Femur (tissue), 1 donor: ENCODE measurements around the gene DEXI.
"Not testable (repeated sequence)": the region's sequence is repeated elsewhere in the genome, so short reads cannot be mapped to it uniquely, and the experiment has no call there.

Source experiments
- DNase-seq: peaks from one replicate; pipeline ENCODE4 v3.0.0-alpha.2; 2017

DEXI gene

DNA sequence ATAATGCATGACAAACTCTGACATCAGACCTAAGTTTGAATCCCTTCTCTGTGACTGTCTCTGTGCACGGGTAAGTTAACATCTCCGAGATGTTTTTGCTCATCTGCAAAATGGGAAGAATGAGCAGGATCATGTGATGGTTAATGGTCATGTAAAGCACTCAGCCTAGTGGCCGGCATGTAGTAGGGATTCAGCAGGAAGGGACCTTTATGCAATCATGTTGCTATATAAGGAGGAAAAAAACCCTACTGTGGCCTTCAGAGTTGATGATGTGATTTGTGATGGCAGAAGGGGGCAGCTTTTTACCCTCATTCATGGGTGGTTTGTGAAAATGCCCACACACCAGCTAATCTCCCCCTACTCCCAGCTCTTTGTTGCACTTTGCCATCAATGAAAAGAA, 26.2 kb upstream of the DEXI start:
- DNase-seq = no peak

DNA sequence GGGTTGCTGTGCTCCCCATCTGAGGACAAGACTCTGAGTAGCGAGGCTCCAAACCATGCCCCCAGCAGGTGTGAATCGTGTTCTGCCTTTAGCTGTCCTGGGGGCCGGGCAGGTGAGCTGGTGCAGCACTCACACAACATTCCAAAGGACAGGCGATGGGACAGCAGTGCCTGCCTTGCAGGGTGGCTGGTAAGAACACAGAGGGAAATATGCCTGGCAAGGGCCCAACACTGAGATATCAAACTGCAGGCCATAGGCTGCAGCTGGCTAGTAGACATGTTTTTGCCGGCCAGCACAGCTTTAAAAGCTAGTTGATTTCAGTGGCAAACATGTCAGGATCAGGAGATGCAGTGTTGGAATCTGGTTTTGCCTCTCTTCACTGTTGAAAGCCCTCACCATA, 25.7 kb upstream of the DEXI start:
- no peak for DNase-seq

DNA sequence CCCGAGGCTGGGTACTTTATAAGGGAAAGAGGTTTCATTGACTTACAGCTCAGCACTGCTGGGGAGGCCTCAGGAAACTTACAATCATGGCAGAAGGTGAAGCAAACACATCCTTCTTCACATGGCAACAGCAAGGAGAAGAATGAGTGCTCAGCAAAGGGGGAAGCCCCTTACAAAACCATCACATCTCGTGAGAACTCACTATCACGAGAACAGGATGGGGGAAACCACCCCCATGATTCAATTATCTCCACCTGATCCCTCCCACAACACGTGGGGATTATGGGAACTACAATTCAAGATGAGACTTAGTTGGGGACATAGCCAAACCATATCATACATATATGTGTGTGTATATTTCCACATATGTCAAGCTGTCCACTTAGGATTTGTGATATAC, 24.3 kb upstream of the DEXI start:
- DNase-seq = not testable (repeated sequence)

DNA sequence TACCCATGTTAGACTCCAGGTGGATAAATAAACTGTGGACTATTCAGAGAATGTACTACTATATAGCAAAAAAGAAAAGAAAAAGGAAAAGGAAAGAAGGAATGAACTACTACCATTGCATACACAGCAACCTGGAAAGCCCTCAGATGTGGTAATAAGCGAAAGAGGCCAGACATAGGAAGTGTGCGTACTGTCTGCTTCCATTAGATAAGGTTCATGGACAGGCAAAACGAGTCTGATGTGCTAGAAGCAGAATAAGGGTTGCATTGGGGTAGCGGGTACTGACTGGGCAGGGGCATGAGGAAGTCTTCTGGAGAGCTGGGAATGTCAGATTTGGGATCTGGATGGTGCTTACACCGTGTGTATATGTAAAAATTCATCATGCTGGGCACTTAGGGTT, 23.9 kb upstream of the DEXI start:
- DNase-seq = no peak

DNA sequence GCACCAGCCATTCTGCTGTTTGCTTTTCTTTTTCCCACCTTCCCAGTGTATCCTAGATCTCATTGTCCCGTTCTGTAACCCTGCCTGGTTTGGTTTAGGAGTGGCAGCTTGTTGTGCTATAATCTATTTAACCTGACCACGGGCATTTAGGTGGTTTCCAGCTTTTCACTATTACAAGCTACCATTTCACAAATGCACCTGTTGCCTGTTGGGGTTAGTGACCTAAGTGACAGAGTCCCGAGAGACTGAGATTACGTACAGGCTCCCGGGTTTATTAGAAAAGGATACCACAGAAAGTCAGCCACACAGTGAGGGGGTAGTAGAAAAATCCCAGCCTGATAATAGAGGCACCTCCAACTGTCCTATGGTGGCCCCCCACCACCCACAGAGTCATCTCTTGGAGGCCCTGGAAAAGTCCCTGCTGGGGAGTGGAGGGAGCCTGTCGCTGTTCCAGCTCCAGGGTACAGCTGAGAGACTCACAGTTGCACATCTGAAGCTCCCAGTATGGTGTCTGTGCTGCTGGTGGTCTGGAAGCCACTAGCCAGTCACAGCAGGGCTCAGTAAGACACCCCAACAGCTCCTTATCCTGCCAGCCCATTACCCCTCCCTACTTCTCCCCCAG, 23.3 kb upstream of the DEXI start:
- DNase-seq = no peak

DNA sequence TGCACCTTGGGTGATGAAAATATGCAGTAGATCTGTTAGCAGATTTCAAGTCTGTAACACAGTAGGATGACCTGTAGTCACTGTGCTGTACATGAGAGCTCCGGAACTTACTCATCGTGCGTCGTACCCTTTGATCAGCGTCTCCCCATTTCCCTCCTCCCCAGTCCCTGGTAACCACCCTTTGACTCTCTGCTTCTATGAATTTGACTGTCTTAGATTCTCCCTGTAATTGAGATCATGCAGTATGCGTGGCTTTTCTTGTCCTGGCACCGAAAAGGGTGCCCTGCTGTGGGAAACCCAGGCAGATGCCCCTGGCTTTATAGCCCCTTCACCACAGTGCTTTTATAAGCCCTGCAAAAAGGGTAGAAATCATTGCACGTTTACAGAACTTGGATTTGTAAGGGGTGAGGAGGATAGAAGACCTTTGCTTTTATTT, 22.6 kb upstream of the DEXI start:
- DNase-seq = no peak

DNA sequence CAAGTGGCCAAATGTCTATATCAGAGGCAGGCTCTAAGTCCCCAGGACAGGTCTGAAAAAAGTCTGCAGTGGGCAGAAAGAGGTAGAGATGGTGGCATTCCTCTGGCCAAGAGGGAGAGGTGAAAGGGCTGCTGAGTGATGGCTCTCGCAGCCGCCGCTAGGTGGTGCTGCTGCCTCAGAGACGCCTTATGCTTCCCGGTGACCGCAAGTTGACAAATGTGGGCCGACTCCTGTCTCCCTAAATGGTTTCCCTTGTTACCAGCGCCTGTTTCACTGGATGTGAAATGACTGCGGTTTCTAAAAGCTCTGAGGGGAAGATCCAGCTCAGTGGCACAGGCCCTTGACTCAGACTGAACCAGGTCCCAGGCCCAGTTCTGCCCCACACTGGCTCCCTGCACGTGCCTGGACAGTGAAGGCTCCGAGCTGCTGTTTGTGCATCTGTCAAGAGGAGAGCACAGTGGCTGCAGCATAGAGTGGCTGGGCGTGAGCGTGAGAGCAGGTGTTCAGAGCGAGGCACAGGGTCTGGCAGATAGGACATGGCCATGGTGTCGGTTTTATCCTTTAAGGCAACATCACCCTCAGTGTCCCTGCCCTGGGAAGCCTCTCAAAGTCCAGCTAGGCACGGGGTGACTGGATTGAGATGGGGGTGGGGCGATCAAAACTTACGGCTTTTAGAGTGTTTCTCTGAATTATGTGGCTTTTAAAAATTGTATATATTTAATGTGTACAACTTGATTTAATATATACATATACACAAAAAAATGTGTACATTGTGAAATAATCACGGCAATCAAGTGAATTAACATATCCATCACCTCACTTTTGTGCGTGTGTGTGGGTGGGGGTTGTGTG, 22.0 kb upstream of the DEXI start:
- DNase-seq = peak; percentile 90

DNA sequence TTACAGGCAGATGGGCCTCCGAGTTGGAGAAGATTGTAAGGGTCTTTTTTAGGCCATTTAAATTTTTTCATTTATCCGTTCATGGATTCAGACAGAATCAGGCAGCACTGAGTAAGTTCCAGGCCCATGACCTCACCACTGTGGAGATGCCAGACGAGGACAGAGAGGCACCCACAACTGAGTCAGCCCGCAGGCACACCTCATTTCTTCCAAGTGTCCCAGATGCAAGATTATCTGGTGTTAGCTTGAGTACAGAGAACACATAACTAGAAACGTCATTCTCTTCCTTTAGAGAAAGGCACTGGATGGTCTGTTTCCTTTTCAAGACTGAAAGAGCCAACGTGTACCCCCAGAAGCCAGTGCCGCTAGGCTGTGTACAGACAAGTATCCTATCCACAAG, 19.0 kb upstream of the DEXI start:
- DNase-seq = no peak

DNA sequence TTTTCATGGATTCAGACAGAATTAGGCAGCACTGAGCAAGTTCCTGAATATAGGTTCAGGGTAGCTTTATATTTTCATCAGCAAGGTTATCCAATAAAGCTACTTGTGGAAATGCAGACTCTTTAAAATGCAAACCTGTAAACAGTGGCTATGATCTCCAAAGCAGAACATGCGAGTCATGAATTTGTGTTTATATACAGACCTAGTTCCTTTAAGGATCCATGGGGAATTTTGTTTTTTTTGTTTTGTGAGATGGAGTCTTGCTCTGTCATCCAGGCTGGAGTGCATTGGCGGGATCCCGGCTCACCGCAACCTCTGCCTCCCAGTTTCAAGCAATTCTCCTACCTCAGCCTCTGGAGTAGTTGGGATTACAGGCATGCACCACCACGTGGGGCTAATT, 16.9 kb upstream of the DEXI start:
- no peak for DNase-seq

DNA sequence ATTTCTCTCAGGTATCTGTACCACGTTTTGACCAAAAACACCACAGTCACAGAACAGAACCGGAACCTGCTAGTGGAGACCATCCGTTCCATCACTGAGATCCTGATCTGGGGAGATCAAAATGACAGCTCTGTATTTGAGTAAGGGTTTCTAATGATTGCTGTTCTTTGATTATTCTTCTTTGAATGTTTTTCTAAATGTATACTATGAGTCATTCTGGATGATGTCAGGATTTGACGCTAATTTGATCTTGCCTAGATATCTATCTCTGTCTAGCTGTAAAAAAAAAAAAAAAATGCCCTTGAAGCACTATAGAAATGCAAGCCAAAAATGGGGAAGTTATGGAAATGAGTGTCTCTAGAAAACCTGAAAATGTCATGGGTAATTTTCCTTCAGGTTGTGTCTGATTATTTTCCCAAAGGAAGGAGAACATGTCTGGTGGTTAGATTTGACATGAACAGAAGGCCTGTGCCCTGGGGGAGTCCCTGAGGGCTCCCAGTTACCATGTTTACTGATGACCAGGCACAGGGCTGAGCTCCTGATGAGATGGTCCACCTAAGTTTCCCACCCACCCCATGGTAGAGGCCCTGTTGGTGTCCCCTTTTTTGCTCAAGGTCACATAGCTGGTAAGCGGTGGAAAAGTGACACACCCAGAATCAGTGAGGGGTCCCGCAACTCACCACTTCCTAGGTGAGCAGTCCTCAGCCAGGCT, 15.7 kb upstream of the DEXI start:
- no peak for DNase-seq

DNA sequence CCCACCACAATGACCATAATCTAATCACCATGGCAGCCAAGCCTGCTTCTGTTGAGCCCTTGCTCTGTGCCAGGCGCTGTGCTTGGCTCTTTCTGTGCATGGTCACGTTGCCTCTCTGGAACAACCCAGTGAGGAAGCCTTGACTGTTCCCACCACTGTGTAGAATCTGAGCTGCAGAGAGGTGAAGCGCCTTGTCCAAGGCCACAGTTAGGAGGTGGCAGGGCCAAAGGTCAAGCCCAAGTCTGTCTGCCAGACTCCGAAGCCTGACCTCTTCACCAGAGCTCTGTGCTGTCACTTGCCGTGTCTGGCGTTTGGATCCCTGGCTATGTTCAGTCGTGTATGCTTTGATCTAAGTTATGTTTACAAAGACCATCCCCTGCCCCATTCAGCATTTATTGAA, 12.6 kb upstream of the DEXI start:
- no peak for DNase-seq

DNA sequence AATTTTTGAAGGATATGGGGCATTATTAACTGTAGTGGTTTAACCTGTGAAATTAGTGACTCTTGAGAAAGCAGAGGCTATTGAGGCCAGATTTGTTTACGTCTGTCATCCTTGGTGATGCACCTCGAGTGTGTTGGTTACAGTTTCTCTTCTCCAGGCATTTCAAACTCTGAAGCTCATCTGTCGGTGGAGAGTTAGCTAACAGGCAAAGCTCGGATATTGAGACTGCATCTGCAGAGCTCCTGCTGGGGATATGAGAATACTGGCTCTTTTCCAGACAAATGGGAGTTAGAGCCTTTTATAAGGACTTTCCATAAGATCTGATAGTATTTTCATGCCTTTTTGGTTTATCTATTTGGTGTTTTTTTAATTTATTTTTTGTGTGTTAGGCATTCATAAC, 8.8 kb upstream of the DEXI start:
- no peak for DNase-seq

DNA sequence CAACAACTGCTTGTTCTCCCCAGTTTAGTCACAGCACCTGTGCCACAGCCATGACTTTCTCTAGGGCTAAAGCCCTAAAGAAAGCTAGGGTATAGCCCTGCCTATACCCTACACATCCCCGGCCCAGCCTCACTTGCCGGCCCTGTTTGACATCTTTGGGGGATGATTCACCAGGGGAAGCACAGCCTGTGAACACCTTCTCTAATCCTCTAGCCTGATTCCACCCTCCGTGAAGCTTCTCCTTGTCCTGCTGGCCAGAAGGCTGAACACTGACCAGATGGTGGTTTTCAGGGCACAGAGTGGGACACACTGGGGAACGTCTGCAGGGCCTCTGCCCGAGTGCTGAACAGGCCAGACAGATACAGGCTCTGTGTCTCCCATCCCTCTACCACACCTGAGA, 8.1 kb upstream of the DEXI start:
- no peak for DNase-seq

DNA sequence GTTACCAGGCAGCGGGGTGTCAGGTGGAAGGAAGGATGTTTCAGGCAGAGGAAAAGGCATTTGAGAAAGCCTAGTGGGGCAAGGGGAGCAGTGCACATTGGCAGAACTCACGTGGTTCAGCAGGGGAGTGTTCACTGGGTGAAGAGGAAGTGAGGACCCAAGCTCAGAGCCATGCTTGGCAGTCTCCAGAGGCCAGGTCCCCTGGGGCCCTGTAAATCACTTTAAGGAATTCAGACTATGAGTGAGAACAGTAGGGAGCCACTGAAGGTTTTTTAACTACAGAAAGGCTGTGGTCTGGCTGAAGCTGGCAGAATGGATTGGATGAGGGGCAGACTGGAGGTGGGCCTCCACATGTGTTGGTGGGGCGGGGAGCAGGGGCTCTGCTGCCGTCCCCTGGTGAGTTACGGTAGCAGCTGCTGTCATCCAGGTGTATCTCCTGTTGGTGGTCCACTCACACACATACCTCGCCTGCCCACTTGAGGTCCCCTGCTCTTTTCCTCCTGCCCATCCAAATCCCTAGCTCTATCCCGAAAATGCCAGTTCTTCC, 7.2 kb upstream of the DEXI start:
- peak; percentile 59 for DNase-seq

DNA sequence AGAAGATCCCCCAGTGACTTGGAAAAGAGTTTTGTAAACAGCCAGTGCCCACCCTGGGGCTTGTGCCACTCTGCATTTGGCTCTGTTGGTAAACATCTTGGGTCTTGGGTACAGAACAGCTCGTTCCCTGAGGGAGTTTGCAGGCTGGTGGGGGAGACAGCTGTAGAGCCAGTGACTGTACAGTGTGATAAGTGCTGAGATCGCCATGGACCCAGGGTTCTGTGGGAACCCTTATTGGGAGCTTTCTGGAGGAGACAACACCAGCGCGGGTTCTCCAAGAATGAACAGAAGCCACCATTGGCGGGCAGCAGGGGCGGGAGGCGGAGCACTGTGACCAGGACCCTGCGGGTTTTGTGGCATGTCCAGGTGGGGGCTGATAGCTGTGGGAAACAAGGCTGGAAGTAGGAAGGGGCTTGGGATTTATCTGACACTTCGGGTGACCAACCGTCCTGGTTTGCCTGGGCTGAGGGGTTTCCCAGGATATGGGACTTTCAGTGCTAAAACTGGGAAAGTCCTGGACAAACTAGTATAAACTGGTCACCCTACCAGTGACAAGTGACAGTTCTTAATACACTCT, 5.0 kb upstream of the DEXI start:
- DNase-seq = no peak

DNA sequence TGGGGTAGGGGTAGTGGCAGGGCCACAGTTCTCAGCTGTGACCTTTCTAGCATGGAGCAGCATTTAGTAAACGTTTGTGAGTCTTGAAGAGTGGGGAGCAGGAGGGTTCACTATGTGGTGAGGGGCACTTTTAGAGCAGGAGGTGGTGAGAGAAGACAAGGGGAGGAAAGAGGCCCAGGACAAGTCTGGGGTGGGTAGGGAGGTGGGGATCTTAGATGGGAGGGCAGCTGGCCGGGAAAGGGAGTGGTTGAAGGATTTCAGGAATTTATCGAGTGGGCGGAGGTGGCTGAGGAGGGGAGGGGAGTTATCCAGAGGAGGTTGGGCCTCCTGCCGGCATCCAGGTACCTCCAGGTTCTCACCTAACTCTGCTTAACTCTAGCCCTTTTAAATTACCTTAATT, 4.0 kb upstream of the DEXI start:
- no peak for DNase-seq

DNA sequence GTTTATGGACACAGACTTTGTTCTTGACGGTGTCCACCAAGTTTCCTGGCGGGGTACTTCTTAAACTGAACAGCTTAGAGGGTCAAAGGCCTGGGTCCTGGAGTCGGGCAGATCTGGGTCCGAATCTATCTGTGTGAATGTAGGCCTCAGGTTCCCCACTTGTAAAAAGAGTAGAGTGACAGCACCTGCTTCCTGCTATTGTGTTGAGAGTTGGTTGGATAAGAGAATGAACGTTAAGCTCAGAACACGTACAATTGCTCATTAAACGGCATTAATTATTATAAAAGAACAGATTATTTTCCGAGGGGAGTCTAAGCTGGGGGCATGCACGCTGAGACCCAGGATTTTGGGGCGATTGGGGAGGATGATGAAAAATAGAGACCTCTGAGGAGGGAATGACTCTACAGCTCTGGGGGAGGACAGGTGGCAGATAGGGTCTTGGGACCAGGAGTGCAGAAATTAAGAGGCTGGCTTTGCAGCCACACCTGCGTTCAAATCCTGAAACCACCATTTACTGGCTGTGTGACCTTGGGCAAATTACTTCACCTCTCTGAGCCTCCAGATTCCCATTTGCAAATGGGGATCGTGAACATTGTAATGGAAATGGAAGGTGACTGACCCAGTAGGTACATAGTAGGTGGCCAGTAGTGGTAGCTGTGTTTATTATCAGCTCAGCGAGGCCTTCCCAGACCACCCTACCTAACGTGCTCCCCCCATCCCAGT, 3.0 kb upstream of the DEXI start:
- no peak for DNase-seq

DNA sequence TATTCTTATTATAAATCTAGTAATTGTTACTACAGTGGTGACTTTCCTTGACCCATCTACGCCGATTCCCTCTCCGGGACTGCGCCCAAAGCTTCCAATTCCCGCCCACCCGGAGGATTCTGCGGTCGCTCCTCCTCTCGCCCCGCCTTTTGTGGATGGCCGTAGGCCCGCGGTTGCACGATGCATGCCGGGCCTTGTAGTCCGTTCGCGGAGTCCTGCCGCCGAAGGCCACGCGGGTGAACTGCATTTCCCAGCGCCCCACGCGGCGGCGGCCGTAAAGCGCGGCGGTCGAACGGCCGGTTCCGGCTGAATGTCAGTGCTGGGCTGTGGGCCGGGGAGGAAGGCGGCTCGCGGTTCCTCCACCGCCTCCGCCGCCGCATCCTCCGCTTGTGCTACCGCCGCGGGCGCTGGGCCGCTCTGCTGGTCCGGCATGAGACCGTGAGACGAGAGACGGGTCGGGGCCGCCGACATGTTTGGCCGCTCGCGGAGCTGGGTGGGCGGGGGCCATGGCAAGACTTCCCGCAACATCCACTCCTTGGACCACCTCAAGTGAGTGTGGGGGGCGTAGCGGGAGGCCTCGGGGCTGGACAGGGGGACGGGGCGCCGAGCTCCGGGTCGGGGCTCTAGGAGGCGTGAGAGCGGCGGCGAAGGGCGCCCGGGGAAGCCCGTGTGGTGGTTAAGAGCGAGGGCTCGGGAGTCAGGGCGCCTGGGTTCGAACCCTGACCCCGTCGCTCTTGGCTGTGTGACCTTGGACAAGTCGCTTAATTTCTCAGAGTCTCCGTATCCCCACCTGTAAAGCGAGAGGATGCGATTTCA, 2.2 kb upstream of the DEXI start, which contains the start of gene CLEC16A:
Gene CLEC16A (plus strand): TSS at position 316 of the 816 bp plus-strand sequence. CDS start 154 bp downstream, at position 470.
- DNase-seq = peak; percentile 98

DNA sequence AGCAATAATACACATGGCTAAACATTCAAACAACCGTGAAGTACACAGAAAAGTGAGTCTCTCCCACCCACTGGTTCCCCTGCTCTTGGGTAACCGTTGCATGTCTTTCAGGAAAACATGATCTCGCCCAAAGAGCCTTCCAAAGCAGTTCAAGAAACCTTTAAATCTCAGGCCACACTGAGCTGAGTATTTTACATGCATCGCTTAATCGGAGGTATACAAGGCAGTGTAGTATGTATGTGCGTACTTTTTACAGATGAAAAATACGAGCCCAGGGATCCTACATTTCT, 741 bp upstream of the DEXI start:
- DNase-seq = no peak

DNA sequence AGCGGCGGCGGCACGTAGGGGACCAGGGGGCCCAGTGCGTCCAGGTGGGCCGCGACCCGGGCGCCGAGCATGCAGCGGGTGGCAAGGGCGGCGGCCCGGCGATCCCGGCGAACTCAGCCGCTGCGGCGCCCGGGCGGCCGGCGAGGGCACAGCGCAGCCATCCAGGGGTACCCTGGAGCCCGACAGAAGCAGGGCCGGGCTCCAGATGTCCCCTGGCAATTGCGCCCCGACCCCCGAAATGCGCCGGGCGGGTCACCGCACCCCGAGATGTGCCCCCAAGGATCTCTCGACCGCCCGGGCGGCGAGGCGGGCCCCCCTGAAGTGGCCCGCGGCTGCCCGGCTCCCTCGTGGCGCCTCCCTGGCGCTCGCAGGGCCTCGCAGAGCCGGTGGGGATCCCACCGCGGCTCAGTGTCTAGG, 325 bp downstream of the DEXI start:
- not testable (repeated sequence) for DNase-seq

DNA sequence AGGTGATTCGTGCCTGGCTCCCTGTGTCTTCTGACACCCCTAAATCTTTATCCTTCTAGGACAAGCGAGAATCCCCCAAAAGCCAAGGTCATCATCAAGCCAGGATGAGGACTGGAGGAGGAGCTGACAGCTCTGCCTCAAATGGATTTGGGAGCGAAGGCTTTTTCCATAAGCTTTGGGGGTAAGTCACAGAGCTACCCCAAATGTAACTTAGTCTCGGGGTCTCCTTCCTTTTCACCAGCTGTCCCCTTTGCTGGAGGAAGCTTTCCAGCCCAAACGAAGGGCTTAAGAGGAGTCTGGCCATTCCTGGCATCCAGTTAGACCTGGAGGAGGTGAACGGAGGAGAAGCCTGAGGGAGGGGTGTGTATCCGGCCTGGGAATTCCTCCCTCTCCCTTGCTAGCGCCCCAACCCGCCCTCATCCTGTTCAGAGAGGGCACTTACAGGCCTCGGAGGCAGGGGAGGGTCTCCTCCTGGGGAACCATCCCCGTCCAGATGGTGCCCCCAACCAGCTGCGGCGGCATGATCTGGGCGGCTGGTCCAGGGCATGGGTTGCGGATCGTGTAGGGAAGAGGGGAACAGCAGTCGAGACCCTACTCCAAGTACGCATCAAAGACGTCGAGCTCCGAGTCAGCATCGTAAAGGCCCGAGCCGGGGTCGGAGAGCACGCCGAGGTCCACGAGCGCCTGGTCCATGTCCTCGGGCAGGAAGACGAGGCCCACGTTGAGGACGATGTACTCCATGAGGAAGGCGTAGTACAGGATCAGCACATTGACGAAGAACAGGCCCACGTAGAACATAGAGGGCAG, 938 bp downstream of the DEXI start:
- DNase-seq = no peak
